DMS153 treated with DMSO at 0.1 percent for 48 hours (cell line): ENCODE results near the gene NUDT16L1.
A peak's percentile ranks its signal among the peaks of the same experiment; 100 is the strongest.
"Not testable (repeated sequence)": the region's sequence is repeated elsewhere in the genome, so short reads cannot be mapped to it uniquely, and the experiment has no call there.

ENCODE experiments used
- DNase-seq: peaks from one replicate; lab custom pipeline; 2025; ENCODE audit not compliant: unreplicated experiment; lab: John Stamatoyannopoulos, UW

NUDT16L1 gene

GRCh38 chr16:4713663-4714501, 20.5 kb downstream of the NUDT16L1 start:
- no peak for DNase-seq

- no peak for DNase-seq
These were observed 21.6 kb downstream of the NUDT16L1 start for GRCh38 chr16:4714996-4715395.

GRCh38 chr16:4718466-4718865, 25.1 kb downstream of the NUDT16L1 start:
- no peak for DNase-seq

GRCh38 chr16:4723071-4723767, 29.9 kb downstream of the NUDT16L1 start:
- DNase-seq = no peak

- DNase-seq = no peak
These were observed 31.4 kb downstream of the NUDT16L1 start for GRCh38 chr16:4724661-4725270.

GRCh38 chr16:4726616-4727015, 33.3 kb downstream of the NUDT16L1 start:
- no peak for DNase-seq

GRCh38 chr16:4728676-4729075, 35.3 kb downstream of the NUDT16L1 start:
- DNase-seq = no peak

GRCh38 chr16:4729876-4730275, 36.5 kb downstream of the NUDT16L1 start:
- no peak for DNase-seq

GRCh38 chr16:4733211-4733742, 39.9 kb downstream of the NUDT16L1 start:
- no peak for DNase-seq

- no peak for DNase-seq
These were observed 40.3 kb downstream of the NUDT16L1 start for GRCh38 chr16:4733747-4734062.

GRCh38 chr16:4734063-4734729, 40.8 kb downstream of the NUDT16L1 start, which contains the start of the genes ANKS3 and DNAAF8:
TSS of gene ANKS3 (minus strand) at chr16:4734271. CDS start at chr16:4730149, 4,122 bp downstream.
TSS of gene DNAAF8 (plus strand) at chr16:4734537. CDS start at chr16:4736515, 1,978 bp downstream.
- peak; percentile 68 for DNase-seq

GRCh38 chr16:4734730-4735535, 41.6 kb downstream of the NUDT16L1 start:
- DNase-seq = peak; percentile 59

- no peak for DNase-seq
These were observed 43.2 kb downstream of the NUDT16L1 start for GRCh38 chr16:4736546-4736945.

- no peak for DNase-seq
These were observed 44.2 kb downstream of the NUDT16L1 start for GRCh38 chr16:4737545-4737944.

GRCh38 chr16:4738370-4738769, 45.0 kb downstream of the NUDT16L1 start:
- DNase-seq = not testable (repeated sequence)

- no peak for DNase-seq
These were observed 50.0 kb downstream of the NUDT16L1 start for GRCh38 chr16:4743226-4743878.

GRCh38 chr16:4744555-4745273, 51.4 kb downstream of the NUDT16L1 start:
- no peak for DNase-seq

- no peak for DNase-seq
These were observed 51.9 kb downstream of the NUDT16L1 start for GRCh38 chr16:4745274-4745569.
